ENCODE results near the gene ZNF77.
"Not testable (repeated sequence)": the region's sequence is repeated elsewhere in the genome, so short reads cannot be mapped to it uniquely, and the experiment has no call there.

The ZNF77 gene

GRCh38 chr19:2905918-2906519 lies 38.8 kb downstream of the ZNF77 start:
- H3K27me3 ChIP-seq (ENCODE audit: insufficient read depth, low read length), result no peaks in the 10 kb centered on the region
- no peak overlapping the region for H4K8ac ChIP-seq (ENCODE audit: low read depth, low read length)
- no peak overlapping the region for H3K4me2 ChIP-seq (ENCODE audit: low read length)
- H4K91ac ChIP-seq (ENCODE audit: low read depth, low read length), result no peak overlapping the region
- no peak overlapping the region for H3K4me3 ChIP-seq (ENCODE audit: low read depth, low read length)
- no peaks in the 10 kb centered on the region for H3K9me3 ChIP-seq (ENCODE audit: insufficient read depth, low read depth, low read length)
- peaks cover under 1% of the 10 kb centered on the region for H3K79me2 ChIP-seq (ENCODE audit: control insufficient read depth, insufficient read depth, low read length, poor library complexity)
- no peak overlapping the region for H3K4ac ChIP-seq (ENCODE audit: low read depth, low read length)
- no peak overlapping the region for H2BK12ac ChIP-seq (ENCODE audit: low read length)
- H3K18ac ChIP-seq (ENCODE audit: low read length), result no peak overlapping the region
- no peak overlapping the region for H3K23ac ChIP-seq (ENCODE audit: low read length)
- no peak overlapping the region for H2BK120ac ChIP-seq (ENCODE audit: insufficient read depth, low read length, poor library complexity)
- no peak overlapping the region for H2AFZ ChIP-seq (ENCODE audit: insufficient read depth, low read length, poor library complexity)
- no peak overlapping the region for H3K9ac ChIP-seq (ENCODE audit: low read length)
- peaks cover 2% of the 10 kb centered on the region in 2 experiments for H3K4me1 ChIP-seq (ENCODE audit: control insufficient read depth in 1 of 2, insufficient read depth in 2 of 2, low read length in 2 of 2)
- H3K27ac ChIP-seq (ENCODE audit: low read depth, low read length), result no peak overlapping the region
- DNase-seq, result no peak
- no peak overlapping the region for H2BK5ac ChIP-seq (ENCODE audit: low read depth, low read length, poor library complexity)
- no peaks in the 10 kb centered on the region for H3K36me3 ChIP-seq (ENCODE audit: control insufficient read depth in 1 of 2, insufficient read depth in 2 of 2, low read length in 2 of 2)
- H3K79me1 ChIP-seq (ENCODE audit: low read length), result no peaks in the 10 kb centered on the region
- H2AK5ac ChIP-seq (ENCODE audit: low read length), result no peak overlapping the region
- no peak overlapping the region for H4K12ac ChIP-seq (ENCODE audit: low read depth, low read length)
- H3K14ac ChIP-seq (ENCODE audit: low read length), result no peak overlapping the region
- WGBS (ENCODE audit: extremely low coverage, insufficient coverage, insufficient read length), result no CpG with 5 or more reads among the region's 11 CpGs

DNA sequence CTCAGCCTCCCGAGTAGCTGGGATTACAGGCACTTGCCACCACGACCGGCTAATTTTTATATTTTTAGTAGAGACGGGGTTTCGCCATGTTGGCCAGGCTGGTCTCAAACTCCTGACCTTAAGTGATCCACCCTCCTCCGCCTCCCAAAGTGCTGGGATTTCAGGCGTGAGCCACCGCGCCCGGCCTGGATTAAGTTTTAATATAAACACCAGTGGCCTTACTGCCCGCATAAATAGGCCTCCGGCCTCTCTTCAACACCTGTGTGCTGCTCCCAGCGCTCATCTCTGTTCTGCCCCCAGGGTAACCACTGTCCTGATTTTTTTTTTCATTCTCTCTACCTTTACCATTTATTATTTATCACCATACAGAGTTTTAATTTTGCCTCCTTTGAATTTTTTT lies 41.4 kb downstream of the ZNF77 start:
- not testable (repeated sequence) for DNase-seq

GRCh38 chr19:2902590-2903218 lies 42.1 kb downstream of the ZNF77 start:
- Histone ChIP-seq H4K91ac (ENCODE audit: low read depth, low read length) (no peak overlapping the region), H3K4me1 (ENCODE audit: control insufficient read depth in 1 of 2, insufficient read depth in 2 of 2, low read length in 2 of 2) (peaks cover 0 to 3% of the 10 kb centered on the region in 2 experiments), H3K9me3 (ENCODE audit: insufficient read depth, low read depth, low read length) (peaks cover 2% of the 10 kb centered on the region), H2BK120ac (ENCODE audit: insufficient read depth, low read length, poor library complexity) (no peak overlapping the region), H3K18ac (ENCODE audit: low read length) (no peak overlapping the region), H2BK5ac (ENCODE audit: low read depth, low read length, poor library complexity) (no peak overlapping the region), H3K79me2 (ENCODE audit: control insufficient read depth, insufficient read depth, low read length, poor library complexity) (peaks cover 5% of the 10 kb centered on the region), H3K23ac (ENCODE audit: low read length) (no peak overlapping the region), H3K27me3 (ENCODE audit: insufficient read depth, low read length) (no peaks in the 10 kb centered on the region), H4K12ac (ENCODE audit: low read depth, low read length) (no peak overlapping the region), H2AK5ac (ENCODE audit: low read length) (no peak overlapping the region), H3K9ac (ENCODE audit: low read length) (no peak overlapping the region), H3K14ac (ENCODE audit: low read length) (no peak overlapping the region), H3K4me2 (ENCODE audit: low read length) (no peak overlapping the region), H4K8ac (ENCODE audit: low read depth, low read length) (no peak overlapping the region), H3K79me1 (ENCODE audit: low read length) (peaks cover 5% of the 10 kb centered on the region), H3K4me3 (ENCODE audit: low read depth, low read length) (no peak overlapping the region), H2AFZ (ENCODE audit: insufficient read depth, low read length, poor library complexity) (no peak overlapping the region), H3K27ac (ENCODE audit: low read depth, low read length) (no peak overlapping the region), H2BK12ac (ENCODE audit: low read length) (no peak overlapping the region), H3K4ac (ENCODE audit: low read depth, low read length) (no peak overlapping the region), H3K36me3 (ENCODE audit: control insufficient read depth in 1 of 2, insufficient read depth in 2 of 2, low read length in 2 of 2) (no peaks in the 10 kb centered on the region)
- no CpG with 5 or more reads among the region's 13 CpGs for WGBS (ENCODE audit: extremely low coverage, insufficient coverage, insufficient read length)
- no peak for DNase-seq

More for the DNA sequence above, 41.4 kb downstream of the ZNF77 start:
- not testable (repeated sequence) for H2AK5ac ChIP-seq (ENCODE audit: low read length); H3K4ac ChIP-seq (ENCODE audit: low read depth, low read length); H3K4me1 ChIP-seq (ENCODE audit: control insufficient read depth in 1 of 2, insufficient read depth in 2 of 2, low read length in 2 of 2); H3K23ac ChIP-seq (ENCODE audit: low read length); H3K9ac ChIP-seq (ENCODE audit: low read length); H4K91ac ChIP-seq (ENCODE audit: low read depth, low read length); H3K18ac ChIP-seq (ENCODE audit: low read length); H4K12ac ChIP-seq (ENCODE audit: low read depth, low read length); H3K27me3 ChIP-seq (ENCODE audit: insufficient read depth, low read length); H3K4me2 ChIP-seq (ENCODE audit: low read length); H3K14ac ChIP-seq (ENCODE audit: low read length); H3K27ac ChIP-seq (ENCODE audit: low read depth, low read length); H2AFZ ChIP-seq (ENCODE audit: insufficient read depth, low read length, poor library complexity); H3K79me2 ChIP-seq (ENCODE audit: control insufficient read depth, insufficient read depth, low read length, poor library complexity); H4K8ac ChIP-seq (ENCODE audit: low read depth, low read length); H2BK120ac ChIP-seq (ENCODE audit: insufficient read depth, low read length, poor library complexity); H3K9me3 ChIP-seq (ENCODE audit: insufficient read depth, low read depth, low read length); H3K4me3 ChIP-seq (ENCODE audit: low read depth, low read length); H3K36me3 ChIP-seq (ENCODE audit: control insufficient read depth in 1 of 2, insufficient read depth in 2 of 2, low read length in 2 of 2); H2BK5ac ChIP-seq (ENCODE audit: low read depth, low read length, poor library complexity); H3K79me1 ChIP-seq (ENCODE audit: low read length); H2BK12ac ChIP-seq (ENCODE audit: low read length)
- WGBS (ENCODE audit: extremely low coverage, insufficient coverage, insufficient read length), result no CpG with 5 or more reads among the region's 13 CpGs

DNA sequence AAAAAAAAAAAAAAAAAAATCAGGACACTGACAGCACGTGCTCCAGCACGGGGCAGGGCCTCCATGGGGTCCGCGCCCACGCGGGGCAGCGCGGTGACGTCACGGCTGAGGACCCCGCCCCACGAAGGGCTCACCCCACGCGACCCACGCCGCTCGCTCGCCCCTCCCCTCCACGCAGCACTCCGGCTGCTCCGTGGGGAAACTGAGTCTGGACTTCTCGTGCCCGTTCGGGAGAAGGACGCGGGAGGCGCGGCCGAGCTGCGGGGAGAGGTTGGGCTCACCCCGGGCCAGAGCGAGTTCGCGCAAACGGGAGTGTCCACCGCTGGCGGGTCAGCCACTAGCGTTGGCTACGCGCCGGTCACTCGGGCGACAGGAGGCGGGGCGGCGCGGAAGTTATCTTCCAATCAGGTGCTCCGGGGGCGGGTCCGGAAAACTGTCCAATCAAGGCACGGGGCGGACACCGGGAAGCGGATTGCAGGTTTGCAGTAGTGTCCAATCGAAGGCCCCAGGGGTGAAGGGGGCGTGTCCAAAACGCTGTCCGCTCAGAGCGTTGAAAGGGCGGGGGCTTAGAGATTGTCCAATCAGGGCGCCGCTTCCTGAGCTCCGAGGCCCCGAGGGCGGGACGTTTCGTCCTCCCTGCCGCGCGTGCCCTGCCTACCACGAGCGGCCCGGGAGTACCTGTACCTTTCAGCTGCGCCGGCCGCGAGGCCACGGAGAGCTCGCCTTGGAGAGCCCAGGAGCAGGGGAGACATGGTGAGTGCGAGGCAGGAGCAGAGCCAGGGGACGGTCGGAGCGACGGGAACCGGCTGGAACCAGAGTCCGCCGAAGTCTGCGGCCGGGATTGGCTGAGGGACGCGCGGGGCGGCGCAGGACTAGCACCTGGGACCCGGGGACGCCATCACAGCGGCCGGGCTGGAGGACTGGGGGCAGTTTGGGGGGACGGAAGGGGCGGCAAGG lies 44.2 kb downstream of the ZNF77 start, which contains the start of gene ZNF57:
TSS of gene ZNF57 (plus strand) at position 633 of the 957 bp plus-strand sequence. CDS start at position 751, 118 bp downstream.
- peak; percentile 100 for DNase-seq
- Histone ChIP-seq H4K8ac (ENCODE audit: low read depth, low read length) (peak within 1 kb of the TSS; percentile 92), H3K18ac (ENCODE audit: low read length) (peak within 1 kb of the TSS; percentile 94), H3K9me3 (ENCODE audit: insufficient read depth, low read depth, low read length) (peaks cover 5% of the 10 kb centered on the region), H3K14ac (ENCODE audit: low read length) (peak within 1 kb of the TSS; percentile 94), H4K91ac (ENCODE audit: low read depth, low read length) (peak within 1 kb of the TSS; percentile 65), H3K79me1 (ENCODE audit: low read length) (peaks cover 5% of the 10 kb centered on the region), H3K27ac (ENCODE audit: low read depth, low read length) (peak within 1 kb of the TSS; percentile 40), H2BK5ac (ENCODE audit: low read depth, low read length, poor library complexity) (peak within 1 kb of the TSS; percentile 60), H2AK5ac (ENCODE audit: low read length) (peak within 1 kb of the TSS; percentile 50), H3K23ac (ENCODE audit: low read length) (no peak within 1 kb of the TSS), H4K12ac (ENCODE audit: low read depth, low read length) (peak within 1 kb of the TSS; percentile 98), H2AFZ (ENCODE audit: insufficient read depth, low read length, poor library complexity) (peak within 1 kb of the TSS; percentile 93), H3K4me1 (ENCODE audit: control insufficient read depth in 1 of 2, insufficient read depth in 2 of 2, low read length in 2 of 2) (peaks cover 0 to 3% of the 10 kb centered on the region in 2 experiments), H3K27me3 (ENCODE audit: insufficient read depth, low read length) (no peaks in the 10 kb centered on the region), H2BK12ac (ENCODE audit: low read length) (peak within 1 kb of the TSS; percentile 38), H3K4me2 (ENCODE audit: low read length) (peak within 1 kb of the TSS; percentile 100), H3K79me2 (ENCODE audit: control insufficient read depth, insufficient read depth, low read length, poor library complexity) (peaks cover 5% of the 10 kb centered on the region), H3K36me3 (ENCODE audit: control insufficient read depth in 1 of 2, insufficient read depth in 2 of 2, low read length in 2 of 2) (no peaks in the 10 kb centered on the region), H2BK120ac (ENCODE audit: insufficient read depth, low read length, poor library complexity) (peak within 1 kb of the TSS; percentile 57), H3K4ac (ENCODE audit: low read depth, low read length) (peak within 1 kb of the TSS; percentile 90), H3K4me3 (ENCODE audit: low read depth, low read length) (peak within 1 kb of the TSS; percentile 94), H3K9ac (ENCODE audit: low read length) (peak within 1 kb of the TSS; percentile 81)
- WGBS (ENCODE audit: extremely low coverage, insufficient coverage, insufficient read length), result no CpG with 5 or more reads among the region's 100 CpGs
